PFSK-1 (cell line): ENCODE data around the gene LRRC36.

ENCODE experiments used
- FOXP2 ChIP-seq: optimal IDR thresholded peaks from 2 replicates; pipeline ENCODE3; 2011; ENCODE audit warnings: borderline replicate concordance, control low read depth, inconsistent platforms; ENCODE audit not compliant: insufficient read depth; ENCODE audit errors: extremely low read length, extremely low read depth
- POLR2AphosphoS5 ChIP-seq: IDR thresholded peaks from 2 replicates; pipeline ENCODE4 v1.6.1; 2012; ENCODE audit warnings: low read depth, mild to moderate bottlenecking, control low read depth, low read length, moderate library complexity
- REST ChIP-seq, 2 experiments: IDR thresholded peaks; 2 replicates each; pipeline versions ENCODE4 v1.6.1 to v1.8.0; 2011 to 2012; ENCODE audit warnings: low read depth in 2 of 2, low read length in 2 of 2, control low read depth in 1 of 2, inconsistent platforms in 1 of 2, mild to moderate bottlenecking in 1 of 2, moderate library complexity in 1 of 2; ENCODE audit not compliant: insufficient read depth in 1 of 2
- SIN3A ChIP-seq: IDR thresholded peaks from 2 replicates; pipeline ENCODE4 v1.6.1; 2012; ENCODE audit warnings: mild to moderate bottlenecking, low read length, moderate library complexity, borderline replicate concordance; ENCODE audit not compliant: insufficient read depth
- TAF1 ChIP-seq: IDR thresholded peaks from 2 replicates; pipeline ENCODE4 v1.6.1; 2012; ENCODE audit warnings: low read length, control low read depth, borderline replicate concordance; ENCODE audit not compliant: insufficient read depth

The LRRC36 gene

DNA sequence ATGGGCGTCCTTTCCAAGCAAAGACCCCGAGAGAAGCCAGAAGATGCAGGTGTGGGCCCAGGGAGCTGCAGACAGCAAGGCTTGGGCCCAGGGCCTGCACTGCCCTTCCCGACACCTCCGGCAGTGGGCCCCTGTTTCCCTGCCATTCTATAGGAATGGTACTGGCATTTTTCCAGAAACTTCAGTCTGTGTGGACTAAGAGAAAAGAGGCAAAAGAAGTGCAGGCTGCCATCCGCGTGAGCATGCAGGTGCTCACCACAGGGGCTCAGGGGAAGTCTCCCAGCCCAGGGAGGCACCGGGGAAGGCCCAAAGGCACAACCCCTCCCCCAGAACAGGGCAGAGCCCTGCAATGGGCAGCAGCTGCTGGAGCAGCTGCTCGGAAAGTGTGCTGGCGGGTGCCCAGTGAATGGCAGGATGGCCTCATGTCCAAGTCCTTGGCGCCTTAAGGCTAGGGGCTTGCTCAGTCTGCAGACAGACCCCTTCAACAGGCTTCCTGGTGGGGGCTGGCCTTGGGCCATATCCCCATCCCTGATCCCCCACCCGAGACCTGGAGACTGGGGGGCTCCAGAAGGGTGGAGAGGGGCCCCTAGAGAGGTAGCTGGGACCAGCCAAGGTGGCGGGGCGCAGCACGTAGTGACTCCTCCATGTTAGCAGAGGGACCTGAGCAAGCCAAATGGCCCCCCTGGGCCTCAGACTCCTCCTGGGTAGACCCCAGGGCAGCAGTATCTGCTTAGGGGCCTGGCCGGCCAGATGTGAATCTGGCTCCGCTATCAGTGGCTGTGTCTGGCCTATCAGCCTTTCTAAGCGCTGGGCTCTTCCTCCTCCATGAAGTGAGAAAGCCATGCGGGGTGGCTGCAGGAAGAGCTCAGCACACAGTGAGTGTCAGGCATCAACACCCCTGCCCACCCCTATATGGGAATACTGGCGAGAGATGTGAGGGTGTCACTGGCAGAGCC, 73.4 kb downstream of the LRRC36 start:
- no peak for TF ChIP-seq TAF1
- no peak for TF ChIP-seq POLR2AphosphoS5
- TF ChIP-seq REST (IDR thresholded peaks at IDR 0.05; ENCODE audit: insufficient read depth in 1 of 2, low read depth in 2 of 2, low read length in 2 of 2), result no peak
- no peak for TF ChIP-seq SIN3A

DNA sequence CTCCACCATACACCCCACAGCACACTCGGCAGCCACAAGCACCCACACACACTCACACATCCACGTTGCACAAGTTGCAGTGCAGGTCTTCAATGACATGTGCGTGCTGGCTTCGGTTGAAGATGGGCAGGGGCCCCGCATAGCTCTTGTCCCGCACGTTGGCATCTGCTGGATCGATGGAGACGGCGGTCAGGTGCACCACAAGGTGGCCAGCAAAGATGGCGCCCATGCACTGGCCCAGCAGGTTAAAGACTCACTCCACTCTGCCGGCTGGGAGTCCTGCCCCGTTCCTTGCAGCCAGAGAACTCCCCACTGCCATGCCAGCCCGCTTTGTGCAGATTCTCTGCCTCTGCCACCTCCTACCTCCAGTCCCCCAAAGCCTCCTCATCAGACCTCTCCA, 74.3 kb downstream of the LRRC36 start:
- TF ChIP-seq SIN3A, result no peak
- no peak for TF ChIP-seq REST (IDR thresholded peaks at IDR 0.05; ENCODE audit: insufficient read depth in 1 of 2, low read depth in 2 of 2, low read length in 2 of 2)

DNA sequence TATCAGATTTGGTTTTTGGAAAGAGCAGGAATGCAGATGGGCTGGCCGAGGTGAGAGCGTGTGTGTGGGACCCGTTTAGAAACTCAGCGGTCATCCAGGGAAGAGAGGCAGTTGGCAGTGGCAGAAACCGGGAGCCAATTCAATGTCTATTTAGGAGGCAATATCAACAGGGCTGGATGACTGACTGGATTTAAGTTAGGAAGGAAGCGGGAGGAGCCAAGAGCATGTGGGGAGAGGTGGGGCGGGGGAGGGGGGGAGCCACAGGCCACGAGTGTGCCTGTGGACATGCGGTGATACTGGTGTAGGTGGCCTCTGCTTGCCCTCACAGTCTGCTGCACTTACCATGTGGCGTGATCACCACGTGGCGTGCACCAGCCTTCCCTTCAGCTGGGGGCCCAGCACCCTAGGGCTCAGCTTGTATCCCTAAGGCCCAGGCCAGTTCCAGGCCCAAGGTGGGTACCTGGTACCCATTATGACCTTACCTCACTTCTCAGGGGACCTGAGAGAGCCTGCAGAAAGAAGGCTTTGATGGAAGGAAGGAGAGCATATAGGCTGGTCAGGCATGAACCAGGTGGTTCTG, 77.5 kb downstream of the LRRC36 start:
- TF ChIP-seq TAF1 (no peak), POLR2AphosphoS5 (no peak), SIN3A (no peak)

DNA sequence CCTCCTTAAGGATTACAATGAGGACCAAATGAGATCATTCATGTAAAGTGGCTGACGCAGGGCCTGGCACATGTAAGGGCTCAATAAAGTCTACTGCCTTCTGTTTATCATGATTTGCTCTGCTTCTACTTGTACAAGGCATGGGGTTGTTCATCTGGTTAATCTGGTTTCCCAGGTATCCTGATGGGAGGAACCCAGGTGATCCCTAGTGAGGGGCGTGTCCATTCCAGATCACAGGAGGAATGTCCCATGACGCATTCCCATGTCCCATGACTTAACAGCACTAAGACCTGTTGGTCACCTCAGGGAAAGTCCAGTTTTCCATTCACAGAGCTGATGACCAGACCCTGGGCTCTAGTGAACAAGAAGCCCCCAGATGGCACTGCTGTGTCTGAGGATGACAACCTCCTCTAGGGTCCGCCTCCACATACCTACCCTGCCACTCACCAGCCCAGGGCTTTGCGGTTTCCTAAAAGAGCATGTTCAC, 78.2 kb downstream of the LRRC36 start:
- TF ChIP-seq SIN3A, result no peak
- TF ChIP-seq REST (IDR thresholded peaks at IDR 0.05; ENCODE audit: insufficient read depth in 1 of 2, low read depth in 2 of 2, low read length in 2 of 2), result no peak
- TF ChIP-seq FOXP2, result no peak
- no peak for TF ChIP-seq TAF1
- no peak for TF ChIP-seq POLR2AphosphoS5

DNA sequence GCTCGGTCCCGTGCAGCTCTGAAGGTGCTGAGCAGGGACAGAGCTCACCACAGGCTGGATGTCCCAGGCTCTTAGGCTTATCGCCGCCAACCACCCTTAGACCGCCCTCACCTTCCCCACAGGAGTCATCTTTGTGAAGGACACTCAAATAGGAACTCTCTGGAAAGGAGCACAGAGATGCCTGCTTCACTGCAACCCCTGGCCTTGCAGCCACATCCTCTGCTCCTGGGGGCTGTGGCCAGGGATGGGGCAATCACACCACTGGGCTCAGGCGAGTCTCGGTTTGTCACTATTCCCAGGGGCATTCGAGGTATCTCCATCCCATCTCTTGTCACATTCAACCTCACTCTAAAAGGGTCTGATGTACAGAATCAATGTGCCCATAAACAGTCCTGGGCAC, 78.7 kb downstream of the LRRC36 start:
- no peak for TF ChIP-seq SIN3A
- no peak for TF ChIP-seq FOXP2
- TF ChIP-seq TAF1, result no peak
- no peak for TF ChIP-seq REST (IDR thresholded peaks at IDR 0.05; ENCODE audit: insufficient read depth in 1 of 2, low read depth in 2 of 2, low read length in 2 of 2)
- TF ChIP-seq POLR2AphosphoS5, result no peak
